K562 (cell line): Measurements from ENCODE around the gene SHISAL1. TPM values are rescaled to one million over a fixed set of nuclear protein-coding genes. Genes with fewer than 3 reads are reported as not detected.

Source experiments
- ATAC-seq: fragments of 200-7000 bp; cut with Tn5 transposase; 3 replicates; pipeline ENCODE4 v1.9.1; 2020; ENCODE audit warnings: moderate library complexity
- BruUV-seq: library from RNA; stranded (reverse); fragments of 400-500 nt; replicated peaks from 2 replicates; lab custom pipeline; 2021; lab: Mats Ljungman, UMichigan
- CTCF ChIA-PET: fragments of 300-600 bp; formaldehyde crosslinking; extraction: SDS; loops from one replicate; lab custom pipeline; 2021; ENCODE audit warnings: low intra/inter-chr PET ratio; lab: Yijun Ruan, JAX
- POLR2A ChIA-PET: fragments of 300-600, 350-650 bp; sonication (Branson Sonifier 250); formaldehyde crosslinking; extraction: SDS; loops from one replicate; lab custom pipeline; 2021; ENCODE audit warnings: antibody characterized with exemption, inconsistent platforms; lab: Yijun Ruan, JAX
- DNase-seq, 4 experiments: peaks; one replicate each; pipeline versions ENCODE4 v3.0.0 to v3.0.0-alpha.2; 2011 to 2018; ENCODE audit warnings: low spot score in 3 of 4, mixed read lengths in 3 of 4; ENCODE audit errors: extremely low read depth in 1 of 4
- FAIRE-seq: peaks from 2 replicates; lab custom pipeline; 2011; peaks lifted over from hg19 to GRCh38; lab: Jason Lieb, UNC
- H2AFZ ChIP-seq: 2 replicates; pipeline ENCODE4 v1.6.0; 2011; ENCODE audit warnings: low read depth, low read length, control low read depth, inconsistent platforms
- H3K27ac ChIP-seq: fragments of 200-600 bp; 3 replicates; pipeline ENCODE4 v1.8.0; 2011; ENCODE audit warnings: low read depth, mild to moderate bottlenecking, control low read depth, inconsistent platforms, low read length, moderate library complexity, mixed read lengths; ENCODE audit errors: extremely low read depth
- H3K27me3 ChIP-seq, 2 experiments: fragments of 300-600 bp in 1 of 2; 2 replicates in 1 of 2; 3 replicates in 1 of 2; pipeline versions ENCODE4 v1.6.0 to v1.8.0; 2011; ENCODE audit warnings: inconsistent platforms in 2 of 2, low read length in 2 of 2, mild to moderate bottlenecking in 1 of 2, mixed read lengths in 1 of 2, moderate library complexity in 1 of 2; ENCODE audit not compliant: control insufficient read depth in 2 of 2, insufficient read depth in 2 of 2
- H3K36me3 ChIP-seq: fragments of 300-600 bp; 3 replicates; pipeline ENCODE4 v1.8.0; 2011; ENCODE audit warnings: mild to moderate bottlenecking, low read length, inconsistent platforms; ENCODE audit not compliant: control insufficient read depth, insufficient read depth
- H3K4me1 ChIP-seq, 2 experiments: fragments of 200-600 bp in 1 of 2; replicated peaks in 1 of 2; 2 replicates in 1 of 2; 3 replicates in 1 of 2; pipeline versions ENCODE4 v1.5.1 to v1.8.0; 2011; ENCODE audit warnings: inconsistent platforms in 2 of 2, low read length in 2 of 2, mild to moderate bottlenecking in 1 of 2, mixed read lengths in 1 of 2, moderate library complexity in 1 of 2; ENCODE audit not compliant: control insufficient read depth in 2 of 2, insufficient read depth in 2 of 2
- H3K4me2 ChIP-seq: 2 replicates; pipeline ENCODE4 v1.6.1; 2011; ENCODE audit warnings: low read length, control low read depth, inconsistent platforms, mixed read lengths; ENCODE audit not compliant: insufficient read depth
- H3K4me3 ChIP-seq: fragments of 200-600 bp; sonication (generic), shearing (Covaris generic); 2 replicates; pipeline ENCODE4 v1.5.1; 2016; ENCODE audit warnings: control low read depth, inconsistent platforms
- H3K79me2 ChIP-seq: fragments of 200-600 bp; 3 replicates; pipeline ENCODE4 v1.8.0; 2011; ENCODE audit warnings: low read length, inconsistent platforms; ENCODE audit not compliant: control insufficient read depth, insufficient read depth
- H3K9ac ChIP-seq, 2 experiments: 2 replicates each; pipeline versions ENCODE4 v1.6.0 to v1.6.1; 2011; ENCODE audit warnings: low read depth in 2 of 2, low read length in 2 of 2, control low read depth in 1 of 2, inconsistent platforms in 1 of 2, mild to moderate bottlenecking in 1 of 2, mixed read lengths in 1 of 2; ENCODE audit not compliant: insufficient read depth in 1 of 2
- H3K9me1 ChIP-seq: one replicate; pipeline ENCODE4 v1.6.0; 2011; ENCODE audit warnings: inconsistent platforms, mild to moderate bottlenecking, low read length, moderate library complexity; ENCODE audit not compliant: control insufficient read depth, insufficient read depth
- H3K9me3 ChIP-seq: replicated peaks from 2 replicates; pipeline ENCODE4 v1.5.1; 2011; ENCODE audit warnings: low read depth, low read length, inconsistent platforms; ENCODE audit not compliant: control insufficient read depth, insufficient read depth
- H4K20me1 ChIP-seq: replicated peaks from 2 replicates; pipeline ENCODE4 v1.6.1; 2011; ENCODE audit warnings: low read length, inconsistent platforms, mixed read lengths; ENCODE audit not compliant: control insufficient read depth, insufficient read depth
- CAMTA2 ChIP-seq: fragments of 250-450 bp; sonication (Bioruptor Pico); conservative IDR thresholded peaks from 2 replicates; pipeline ENCODE4 v1.5.1; 2022
- GABPB1 ChIP-seq: sonication (generic); formaldehyde crosslinking; IDR thresholded peaks from 2 replicates; pipeline ENCODE4 v1.8.0; 2022; ENCODE audit warnings: mild to moderate bottlenecking, missing genetic modification reagents
- GATAD2A ChIP-seq: fragments of 450-650 bp; IDR thresholded peaks from 2 replicates; pipeline ENCODE4 v1.6.1; 2017
- POU5F1 ChIP-seq: fragments of 150-350 bp; IDR thresholded peaks from 2 replicates; pipeline ENCODE4 v1.6.1; 2014; ENCODE audit warnings: borderline replicate concordance, low read length, low read depth, mild to moderate bottlenecking; ENCODE audit not compliant: partially characterized antibody
- PPARD ChIP-seq: fragments of 250-450 bp; sonication (Bioruptor Pico); IDR thresholded peaks from 2 replicates; pipeline ENCODE4 v1.8.0; 2022; ENCODE audit warnings: inconsistent platforms, mild to moderate bottlenecking, moderate library complexity
- RBM15 ChIP-seq: fragments of 200-400 bp; formaldehyde crosslinking; IDR thresholded peaks from 2 replicates; pipeline ENCODE4 v1.6.1; 2018; ENCODE audit warnings: mild to moderate bottlenecking, low read length, moderate library complexity; ENCODE audit not compliant: insufficient read depth
- SMAD2 ChIP-seq: fragments of 150-350 bp; IDR thresholded peaks from 2 replicates; pipeline ENCODE4 v1.6.1; 2014; ENCODE audit warnings: low read depth, mild to moderate bottlenecking, low read length
- TBP ChIP-seq: optimal IDR thresholded peaks from 2 replicates; pipeline ENCODE3; 2011; ENCODE audit warnings: low read depth, low read length, improper control_type of control experiment
- ZNF584 ChIP-seq: fragments of 200-800 bp; sonication (Bioruptor generic); IDR thresholded peaks from 2 replicates; pipeline ENCODE4 v1.6.1; 2016; ENCODE audit warnings: low read depth, mild to moderate bottlenecking, missing genetic modification characterization, missing compliant biosample characterization
- WGBS: fragments of 100-300 bp; shearing (Covaris generic); methylation state at CpG from one replicate; pipeline ENCODE4 v1.1.6; 2016; ENCODE audit warnings: low coverage, mixed read lengths; ENCODE audit not compliant: insufficient coverage; ENCODE audit errors: missing lambda C conversion rate; 5-methylcytosine and 5-hydroxymethylcytosine counted together
- in situ Hi-C: fragments of 300-500 bp; cut with MboI; formaldehyde crosslinking; loops from 4 replicates; pipeline ENCODE4 v1.15.0; 2018; ENCODE audit warnings: inconsistent platforms, mixed read lengths
- intact Hi-C: fragments of 100-400 bp; cut with micrococcal nuclease; formaldehyde crosslinking; loops from 2 replicates; pipeline ENCODE4 v1.14.2; 2022
- polyA plus RNA-seq, 8 experiments: library from polyadenylated mRNA; depleted of rRNA in 4 of 8; stranded (reverse) in 5 of 8; unstranded in 3 of 8; fragments of >200 nt; fragmentation: Nextera tagmentation in 2 of 8; fragmentation: Illumina TruSeq in 1 of 8; extraction: Ambion mirVana in 2 of 8; extraction: Trizol in 1 of 8; gene quantifications; 2 replicates each; pipeline versions ENCODE4 v1.2.1 to v1.2.3, GENCODE V29; 2011 to 2014; ENCODE audit warnings: inconsistent platforms in 1 of 8, missing spikeins in 1 of 8
- total RNA-seq, 7 experiments: library from RNA; depleted of rRNA in 6 of 7; stranded (reverse); fragments of >200 nt in 6 of 7; fragmentation: Illumina TruSeq in 2 of 7; extraction: Trizol in 2 of 7; gene quantifications; 2 replicates each; pipeline versions ENCODE4 v1.2.1 to v1.2.3, GENCODE V29; 2011 to 2021; ENCODE audit warnings: low replicate concordance in 1 of 7
- TF ChIP-seq, protein P1 (sequence below): fragments of 450-650 bp; IDR thresholded peaks from 2 replicates; pipeline ENCODE4 v1.6.1; 2017; ENCODE audit warnings: antibody characterized with exemption
- TF ChIP-seq, protein P2 (sequence below): sonication (generic); IDR thresholded peaks from 2 replicates; pipeline ENCODE4 v1.6.1; 2016

The SHISAL1 gene
- total and polyA plus RNA-seq, 9 of the 15 experiments (the other 6 are each of a cell fraction or from before 2014, with no cell fraction given) = not detected

DNA sequence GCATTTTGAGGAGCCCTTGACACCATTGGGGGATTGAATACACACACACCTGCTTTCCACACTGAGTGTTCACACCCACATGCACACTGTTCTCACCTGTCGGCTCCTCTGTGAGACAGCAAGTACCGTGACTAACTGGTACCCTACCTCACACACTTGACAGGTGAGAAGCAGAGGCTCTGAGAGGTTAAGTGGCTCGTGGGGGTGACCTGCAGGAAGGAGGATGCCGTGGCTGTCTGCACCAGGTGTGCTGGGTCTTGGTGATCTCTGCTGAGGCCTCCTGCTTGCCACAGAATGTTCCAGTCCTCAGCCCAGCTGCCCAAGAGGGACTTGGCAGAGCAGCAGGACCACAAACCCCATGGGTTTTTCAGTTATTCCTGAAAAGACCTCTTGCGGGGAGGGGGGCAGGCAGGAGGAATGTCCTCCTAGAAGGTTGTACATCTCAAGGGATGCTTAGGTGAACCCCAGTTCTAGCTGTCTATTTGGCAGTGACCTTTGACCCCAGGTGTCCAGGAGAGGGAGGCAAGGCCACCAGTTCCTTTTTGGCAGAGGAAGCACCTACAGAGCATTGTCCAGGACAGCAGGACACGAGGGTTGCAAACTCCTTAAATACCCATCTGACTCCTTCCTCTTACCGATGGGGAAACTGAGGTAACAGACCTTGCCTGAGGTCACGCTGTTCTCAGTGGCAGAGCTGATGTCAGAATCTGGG lies 66.0 kb downstream of the SHISAL1 start:
- Histone ChIP-seq H3K4me1 (no peaks in the 10 kb centered on the region), H3K27ac (no peak overlapping the region), H3K36me3 (no peaks in the 10 kb centered on the region), H3K9me3 (no peaks in the 10 kb centered on the region), H3K27me3 (peaks cover 0 to 4% of the 10 kb centered on the region in 2 experiments; a peak in 1 of 5 replicates), H3K9ac (no peak overlapping the region), H3K4me3 (no peak overlapping the region), H2AFZ (no peak overlapping the region), H3K4me2 (no peak overlapping the region), H4K20me1 (no peaks in the 10 kb centered on the region), H3K79me2 (no peaks in the 10 kb centered on the region), H3K9me1 (no peaks in the 10 kb centered on the region)
- WGBS = 0% methylated on average over 7 of the region's 8 CpGs
- no TSS peak for BruUV-seq
- FAIRE-seq (no peak), DNase-seq (no peak), ATAC-seq (no peak)
- ChIA-PET CTCF (no interaction called here), POLR2A (no interaction called here)
- in situ Hi-C loops (no loop called here), intact Hi-C loops (no loop called here)
- no peak for TF ChIP-seq GATAD2A

DNA sequence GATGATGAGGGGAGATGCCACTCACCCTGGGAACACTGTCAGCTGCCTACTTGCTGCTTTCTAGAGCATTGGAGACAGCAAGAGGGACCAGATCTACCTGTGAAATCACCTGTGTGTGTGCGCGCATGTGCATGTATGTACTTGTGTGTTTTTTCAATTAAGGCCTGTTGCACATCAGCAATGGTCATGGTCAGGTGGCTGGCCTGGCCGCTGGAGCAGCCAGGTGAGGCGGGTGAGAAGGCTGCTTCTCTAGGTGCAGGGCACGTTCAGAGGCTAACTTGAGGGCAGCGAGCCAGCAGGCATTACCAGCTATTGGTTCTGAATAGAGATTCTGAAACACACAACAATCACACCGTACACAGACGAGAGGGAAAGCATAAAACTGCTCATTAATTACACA lies 66.9 kb downstream of the SHISAL1 start:
- BruUV-seq = no TSS peak
- Histone ChIP-seq H3K36me3 (no peaks in the 10 kb centered on the region), H3K27ac (no peak overlapping the region), H3K9me3 (no peaks in the 10 kb centered on the region), H3K27me3 (peaks cover 0 to 4% of the 10 kb centered on the region in 2 experiments; a peak in 1 of 5 replicates), H3K9me1 (no peaks in the 10 kb centered on the region), H3K79me2 (no peaks in the 10 kb centered on the region), H3K9ac (no peak overlapping the region), H3K4me2 (no peak overlapping the region), H3K4me3 (no peak overlapping the region), H4K20me1 (no peaks in the 10 kb centered on the region), H2AFZ (no peak overlapping the region), H3K4me1 (no peaks in the 10 kb centered on the region)
- ChIA-PET CTCF (no interaction called here), POLR2A (interaction anchor here (0.7 to 0.9 kb wide), 2 partner anchors 16 to 100 kb away, joined by 3 to 4 read pairs; no protein-coding TSS in a partner anchor)
- DNase-seq = no peak
- ATAC-seq = no peak
- no peak for FAIRE-seq
- intact Hi-C loops (no loop called here), in situ Hi-C loops (no loop called here)
- WGBS = 12% methylated on average over 8 of the region's 8 CpGs
- TF ChIP-seq SMAD2 (no peak), GABPB1 (no peak), PPARD (CRISPR knock-in tag) (no peak), RBM15 (no peak), TBP (no peak), CAMTA2 (CRISPR knock-in tag) (no peak), POU5F1 (no peak), ZNF584 (CRISPR knock-in tag) (no peak)
- TF ChIP-seq, protein P1, sequence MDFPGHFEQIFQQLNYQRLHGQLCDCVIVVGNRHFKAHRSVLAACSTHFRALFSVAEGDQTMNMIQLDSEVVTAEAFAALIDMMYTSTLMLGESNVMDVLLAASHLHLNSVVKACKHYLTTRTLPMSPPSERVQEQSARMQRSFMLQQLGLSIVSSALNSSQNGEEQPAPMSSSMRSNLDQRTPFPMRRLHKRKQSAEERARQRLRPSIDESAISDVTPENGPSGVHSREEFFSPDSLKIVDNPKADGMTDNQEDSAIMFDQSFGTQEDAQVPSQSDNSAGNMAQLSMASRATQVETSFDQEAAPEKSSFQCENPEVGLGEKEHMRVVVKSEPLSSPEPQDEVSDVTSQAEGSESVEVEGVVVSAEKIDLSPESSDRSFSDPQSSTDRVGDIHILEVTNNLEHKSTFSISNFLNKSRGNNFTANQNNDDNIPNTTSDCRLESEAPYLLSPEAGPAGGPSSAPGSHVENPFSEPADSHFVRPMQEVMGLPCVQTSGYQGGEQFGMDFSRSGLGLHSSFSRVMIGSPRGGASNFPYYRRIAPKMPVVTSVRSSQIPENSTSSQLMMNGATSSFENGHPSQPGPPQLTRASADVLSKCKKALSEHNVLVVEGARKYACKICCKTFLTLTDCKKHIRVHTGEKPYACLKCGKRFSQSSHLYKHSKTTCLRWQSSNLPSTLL = no peak
- TF ChIP-seq, protein P2, sequence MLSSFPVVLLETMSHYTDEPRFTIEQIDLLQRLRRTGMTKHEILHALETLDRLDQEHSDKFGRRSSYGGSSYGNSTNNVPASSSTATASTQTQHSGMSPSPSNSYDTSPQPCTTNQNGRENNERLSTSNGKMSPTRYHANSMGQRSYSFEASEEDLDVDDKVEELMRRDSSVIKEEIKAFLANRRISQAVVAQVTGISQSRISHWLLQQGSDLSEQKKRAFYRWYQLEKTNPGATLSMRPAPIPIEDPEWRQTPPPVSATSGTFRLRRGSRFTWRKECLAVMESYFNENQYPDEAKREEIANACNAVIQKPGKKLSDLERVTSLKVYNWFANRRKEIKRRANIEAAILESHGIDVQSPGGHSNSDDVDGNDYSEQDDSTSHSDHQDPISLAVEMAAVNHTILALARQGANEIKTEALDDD = no peak
